Breast epithelium (tissue), 3 donors: ENCODE measurements around the gene HUS1.

Experiments
- CTCF ChIP-seq, 3 donors: fragments of 450-650 bp; IDR thresholded peaks; one replicate each; pipeline ENCODE4 v1.5.1; 2016 to 2017; ENCODE audit warnings: antibody characterized with exemption in 3 of 3, mild to moderate bottlenecking in 3 of 3, moderate library complexity in 3 of 3
- POLR2A ChIP-seq: fragments of 450-650 bp; IDR thresholded peaks from one replicate; pipeline ENCODE4 v1.6.1; 2016; ENCODE audit warnings: antibody characterized with exemption, mild to moderate bottlenecking, moderate library complexity
- POLR2AphosphoS5 ChIP-seq, 3 donors: sonication (generic); formaldehyde crosslinking; IDR thresholded peaks; one replicate each; pipeline ENCODE4 v1.6.1; 2017; ENCODE audit warnings: antibody characterized with exemption in 3 of 3

GRCh38 chr7:48006866-48007265 lies 27.5 kb upstream of the HUS1 start:
- TF ChIP-seq CTCF (IDR thresholded peaks at IDR 0.05) (no peak), POLR2AphosphoS5 (IDR thresholded peaks at IDR 0.05) (no peak), POLR2A (no peak)
